NCI-H2081 (cell line): Measurements from ENCODE around the gene ULBP2.
"Not testable (repeated sequence)": the region's sequence is repeated elsewhere in the genome, so short reads cannot be mapped to it uniquely, and the experiment has no call there.

ENCODE experiments used
- DNase-seq, 2 experiments: peaks; one replicate each; lab custom pipeline; 2025; lab: John Stamatoyannopoulos, UW

The ULBP2 gene

GRCh38 chr6:149941583-149942460 lies at the start of gene ULBP2:
ULBP2 (plus strand) TSS chr6:149942014; CDS start chr6:149942073, 59 bp downstream.
- DNase-seq: peak; percentile 65 to 79

- DNase-seq: no peak
These were observed 46.7 kb upstream of the ULBP2 start for GRCh38 chr6:149895048-149895590.

- DNase-seq: peak in 1 of 2 experiments; percentile 60
These were observed 46.0 kb upstream of the ULBP2 start for GRCh38 chr6:149895833-149896271.

GRCh38 chr6:149896491-149896890 lies 45.3 kb upstream of the ULBP2 start:
- DNase-seq: no peak

- no peak for DNase-seq
These were observed 44.7 kb upstream of the ULBP2 start for GRCh38 chr6:149897015-149897697.

- DNase-seq: no peak
These were observed 43.7 kb upstream of the ULBP2 start, which contains the start of gene RAET1E for GRCh38 chr6:149897855-149898744. RAET1E (minus strand) TSS chr6:149898113; CDS start chr6:149890901, 7,212 bp downstream.

GRCh38 chr6:149898966-149899365 lies 42.8 kb upstream of the ULBP2 start:
- no peak for DNase-seq

- DNase-seq: no peak
These were observed 42.3 kb upstream of the ULBP2 start for GRCh38 chr6:149899486-149899885.

- no peak for DNase-seq
These were observed 41.7 kb upstream of the ULBP2 start for GRCh38 chr6:149899926-149900619.

GRCh38 chr6:149900620-149901443 lies 41.0 kb upstream of the ULBP2 start:
- DNase-seq: no peak

- no peak for DNase-seq
These were observed 40.2 kb upstream of the ULBP2 start for GRCh38 chr6:149901444-149902140.

GRCh38 chr6:149903938-149904611 lies 37.7 kb upstream of the ULBP2 start:
- peak in 1 of 2 experiments; percentile 28 for DNase-seq

GRCh38 chr6:149904661-149905370 lies 37.0 kb upstream of the ULBP2 start:
- DNase-seq: no peak

GRCh38 chr6:149905371-149905910 lies 36.4 kb upstream of the ULBP2 start:
- no peak for DNase-seq

GRCh38 chr6:149905911-149906371 lies 35.9 kb upstream of the ULBP2 start:
- DNase-seq: no peak

- no peak for DNase-seq
These were observed 35.4 kb upstream of the ULBP2 start for GRCh38 chr6:149906405-149906804.

- no peak for DNase-seq
These were observed 34.5 kb upstream of the ULBP2 start for GRCh38 chr6:149907317-149907716.

GRCh38 chr6:149908480-149908879 lies 33.3 kb upstream of the ULBP2 start:
- not testable (repeated sequence) for DNase-seq
